Stimulated activated naive B cell treated with anti-CD40 and anti-IgM and Interleukin-4, amounts not matched to agents 10 μg/mL and 1 μg/mL and 100 μg/mL, for 72 hours (primary cell): ENCODE results near the gene COL5A1.

Experiments used
- ATAC-seq, 2 donors: fragments of 150-1000 bp; cut with Tn5 transposase; replicated peaks; 2 replicates each; pipeline ENCODE4 v1.10.0; 2021; ENCODE audit warnings: moderate library complexity in 1 of 2
- DNase-seq: peaks from one replicate; pipeline ENCODE4 v3.0.0; 2021
- H3K27ac Mint-ChIP-seq: one replicate; pipeline ENCODE4 v1.8.0; 2022; ENCODE audit warnings: mild to moderate bottlenecking, mixed read lengths
- H3K27me3 Mint-ChIP-seq, 2 donors: one replicate each; pipeline ENCODE4 v1.8.0; 2022; ENCODE audit warnings: mixed read lengths in 2 of 2
- H3K36me3 Mint-ChIP-seq, 2 donors: one replicate each; pipeline ENCODE4 v1.8.0; 2022; ENCODE audit warnings: mixed read lengths in 2 of 2, mild to moderate bottlenecking in 1 of 2
- H3K4me1 Mint-ChIP-seq, 2 donors: one replicate each; pipeline ENCODE4 v1.8.0; 2022; ENCODE audit warnings: mixed read lengths in 2 of 2, mild to moderate bottlenecking in 1 of 2
- H3K4me3 Mint-ChIP-seq, 2 donors: one replicate each; pipeline ENCODE4 v1.8.0; 2022; ENCODE audit warnings: mild to moderate bottlenecking in 2 of 2, mixed read lengths in 2 of 2, moderate library complexity in 1 of 2
- H3K9me3 Mint-ChIP-seq, 2 donors: one replicate each; pipeline ENCODE4 v1.8.0; 2022; ENCODE audit warnings: mixed read lengths in 2 of 2, mild to moderate bottlenecking in 1 of 2

COL5A1 gene

DNA sequence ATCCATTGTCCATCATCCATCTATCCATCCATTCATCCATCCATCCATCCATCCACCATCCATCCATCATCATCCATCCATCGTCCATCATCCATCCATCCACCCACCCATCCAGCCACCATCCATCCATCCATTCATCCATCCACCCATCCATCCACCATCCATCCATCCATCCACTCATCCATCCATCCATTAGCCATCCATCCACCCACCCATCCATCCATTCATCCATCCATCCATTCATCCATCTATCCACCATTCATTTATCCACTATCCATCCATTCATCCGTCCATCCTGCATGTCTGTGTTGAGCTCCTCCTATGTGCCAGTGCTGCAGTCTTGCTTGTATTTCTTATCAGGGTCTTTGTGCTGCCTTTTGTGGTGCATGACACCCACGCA, 44.2 kb downstream of the COL5A1 start:
- Mint-ChIP-seq H3K27me3 (peaks cover 0 to 4% of the 10 kb centered on the region in 2 donors), H3K27ac (no peak overlapping the region), H3K4me3 (no peak overlapping the region), H3K4me1 (no peaks in the 10 kb centered on the region), H3K9me3 (no peaks in the 10 kb centered on the region), H3K36me3 (no peaks in the 10 kb centered on the region)
- ATAC-seq (no peak), DNase-seq (no peak)

DNA sequence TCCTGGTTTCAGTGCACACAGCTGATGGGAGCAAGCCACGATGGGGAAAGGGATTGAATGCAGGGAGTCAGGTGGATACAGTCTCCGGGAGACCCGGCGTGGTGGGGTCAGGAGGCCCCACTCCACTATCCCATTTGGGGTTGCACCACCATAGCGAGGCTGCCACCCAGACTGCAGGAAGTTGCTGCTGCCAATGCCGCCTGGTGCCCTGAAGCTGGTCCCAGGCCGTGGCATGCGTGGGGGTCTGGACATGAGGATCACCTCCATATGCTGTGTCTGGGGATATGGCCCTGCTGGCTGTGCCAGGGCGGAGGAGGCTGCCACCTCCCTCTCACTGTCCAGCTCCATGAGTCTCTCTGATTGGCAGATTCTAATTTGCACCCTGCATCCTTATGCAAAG, 45.3 kb downstream of the COL5A1 start:
- Mint-ChIP-seq H3K4me1 (no peaks in the 10 kb centered on the region), H3K36me3 (no peaks in the 10 kb centered on the region), H3K4me3 (no peak overlapping the region), H3K9me3 (no peaks in the 10 kb centered on the region), H3K27me3 (peaks cover 0 to 1% of the 10 kb centered on the region in 2 donors), H3K27ac (no peak overlapping the region)
- ATAC-seq = no peak
- no peak for DNase-seq

GRCh38 chr9:134687556-134687955, 46.0 kb downstream of the COL5A1 start:
- Mint-ChIP-seq H3K27ac (no peak overlapping the region), H3K4me1 (no peaks in the 10 kb centered on the region), H3K36me3 (no peaks in the 10 kb centered on the region), H3K4me3 (no peak overlapping the region), H3K9me3 (no peaks in the 10 kb centered on the region), H3K27me3 (no peaks in the 10 kb centered on the region)
- ATAC-seq (no peak), DNase-seq (no peak)

GRCh38 chr9:134688231-134688630, 46.6 kb downstream of the COL5A1 start:
- H3K27ac Mint-ChIP-seq = no peak overlapping the region
- no peak overlapping the region for H3K4me3 Mint-ChIP-seq
- no peaks in the 10 kb centered on the region for H3K36me3 Mint-ChIP-seq
- H3K4me1 Mint-ChIP-seq = no peaks in the 10 kb centered on the region
- DNase-seq = no peak
- no peaks in the 10 kb centered on the region for H3K27me3 Mint-ChIP-seq
- H3K9me3 Mint-ChIP-seq = no peaks in the 10 kb centered on the region
- ATAC-seq = no peak

- DNase-seq = no peak
- no peaks in the 10 kb centered on the region for H3K36me3 Mint-ChIP-seq
- no peak overlapping the region for H3K4me3 Mint-ChIP-seq
- no peaks in the 10 kb centered on the region for H3K4me1 Mint-ChIP-seq
- ATAC-seq = no peak
- H3K27ac Mint-ChIP-seq = no peak overlapping the region
- no peaks in the 10 kb centered on the region for H3K27me3 Mint-ChIP-seq
- H3K9me3 Mint-ChIP-seq = no peaks in the 10 kb centered on the region
Measured at GRCh38 chr9:134688661-134689320, 47.2 kb downstream of the COL5A1 start.

- H3K36me3 Mint-ChIP-seq = no peaks in the 10 kb centered on the region
- no peak overlapping the region for H3K4me3 Mint-ChIP-seq
- no peak for DNase-seq
- no peaks in the 10 kb centered on the region for H3K27me3 Mint-ChIP-seq
- no peak overlapping the region for H3K27ac Mint-ChIP-seq
- H3K9me3 Mint-ChIP-seq = no peaks in the 10 kb centered on the region
- peak; percentile 49 to 54 for ATAC-seq
- no peaks in the 10 kb centered on the region for H3K4me1 Mint-ChIP-seq
Measured at GRCh38 chr9:134689321-134690181, 47.9 kb downstream of the COL5A1 start.

DNA sequence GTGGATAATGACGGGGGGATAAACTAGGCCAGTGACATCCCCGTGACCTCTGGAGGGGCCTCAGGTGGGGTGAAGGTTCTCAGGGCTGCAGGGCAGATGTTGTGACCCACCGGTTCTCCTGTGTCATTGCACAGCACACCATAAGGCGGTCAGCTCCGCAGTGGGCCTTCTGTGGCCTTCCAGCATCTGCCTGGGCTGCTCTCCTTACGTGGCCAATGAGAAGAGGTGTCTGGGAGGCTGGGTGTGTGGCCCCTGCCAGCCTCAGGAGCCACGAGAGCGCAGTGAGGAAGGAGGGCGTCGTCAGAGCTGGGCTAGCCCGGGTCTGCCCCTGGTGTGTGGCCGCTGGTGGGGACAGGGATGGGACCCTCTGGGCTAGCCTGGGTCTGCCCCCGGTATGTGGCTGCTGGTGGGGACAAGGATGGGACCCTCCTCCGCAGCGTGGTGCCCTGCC, 48.7 kb downstream of the COL5A1 start:
- no peak overlapping the region for H3K27ac Mint-ChIP-seq
- no peak for DNase-seq
- no peaks in the 10 kb centered on the region for H3K27me3 Mint-ChIP-seq
- no peak overlapping the region for H3K4me3 Mint-ChIP-seq
- no peak for ATAC-seq
- no peaks in the 10 kb centered on the region for H3K36me3 Mint-ChIP-seq
- H3K4me1 Mint-ChIP-seq = no peaks in the 10 kb centered on the region
- no peaks in the 10 kb centered on the region for H3K9me3 Mint-ChIP-seq

- no peak for ATAC-seq
Measured at GRCh38 chr9:134690946-134691694, 49.5 kb downstream of the COL5A1 start.

GRCh38 chr9:134691695-134692572, 50.3 kb downstream of the COL5A1 start:
- ATAC-seq = no peak
- no peak for DNase-seq
- no peaks in the 10 kb centered on the region for H3K36me3 Mint-ChIP-seq
- H3K4me3 Mint-ChIP-seq = no peak overlapping the region
- H3K27me3 Mint-ChIP-seq = no peaks in the 10 kb centered on the region
- H3K9me3 Mint-ChIP-seq = no peaks in the 10 kb centered on the region
- no peaks in the 10 kb centered on the region for H3K4me1 Mint-ChIP-seq
- H3K27ac Mint-ChIP-seq = no peak overlapping the region

More at GRCh38 chr9:134690946-134691694, 49.5 kb downstream of the COL5A1 start:
- H3K4me1 Mint-ChIP-seq = no peaks in the 10 kb centered on the region
- no peak overlapping the region for H3K27ac Mint-ChIP-seq
- DNase-seq = no peak
- H3K4me3 Mint-ChIP-seq = no peak overlapping the region
- H3K36me3 Mint-ChIP-seq = no peaks in the 10 kb centered on the region
- no peaks in the 10 kb centered on the region for H3K27me3 Mint-ChIP-seq
- no peaks in the 10 kb centered on the region for H3K9me3 Mint-ChIP-seq

GRCh38 chr9:134692573-134692860, 50.9 kb downstream of the COL5A1 start:
- DNase-seq (no peak), ATAC-seq (no peak)
- H3K27me3 Mint-ChIP-seq = no peaks in the 10 kb centered on the region
- H3K4me3 Mint-ChIP-seq = no peak overlapping the region
- no peaks in the 10 kb centered on the region for H3K4me1 Mint-ChIP-seq
- no peaks in the 10 kb centered on the region for H3K9me3 Mint-ChIP-seq
- H3K27ac Mint-ChIP-seq = no peak overlapping the region
- no peaks in the 10 kb centered on the region for H3K36me3 Mint-ChIP-seq

DNA sequence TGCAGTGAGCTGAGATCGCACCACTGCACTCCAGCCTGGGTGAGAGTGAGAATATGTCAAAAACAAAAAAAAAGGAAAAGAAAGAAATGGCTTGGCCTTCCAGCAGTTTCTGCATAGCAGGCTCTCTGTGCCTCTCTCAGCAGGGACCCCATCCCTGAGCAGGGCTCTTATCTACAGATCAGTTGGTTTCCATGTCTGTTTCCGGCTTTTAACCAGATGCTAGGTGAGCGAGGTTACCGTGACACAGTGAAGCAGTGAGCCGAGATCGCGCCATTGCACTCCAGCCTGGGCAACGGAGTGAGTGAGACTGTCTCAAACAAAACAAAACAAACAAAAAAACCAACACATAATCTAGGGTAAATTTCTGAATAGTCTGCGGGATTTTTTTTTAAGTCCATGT, 51.4 kb downstream of the COL5A1 start:
- Mint-ChIP-seq H3K27ac (no peak overlapping the region), H3K4me3 (no peak overlapping the region), H3K9me3 (no peaks in the 10 kb centered on the region), H3K27me3 (no peaks in the 10 kb centered on the region), H3K36me3 (no peaks in the 10 kb centered on the region), H3K4me1 (no peaks in the 10 kb centered on the region)
- DNase-seq = no peak
- ATAC-seq = no peak

DNA sequence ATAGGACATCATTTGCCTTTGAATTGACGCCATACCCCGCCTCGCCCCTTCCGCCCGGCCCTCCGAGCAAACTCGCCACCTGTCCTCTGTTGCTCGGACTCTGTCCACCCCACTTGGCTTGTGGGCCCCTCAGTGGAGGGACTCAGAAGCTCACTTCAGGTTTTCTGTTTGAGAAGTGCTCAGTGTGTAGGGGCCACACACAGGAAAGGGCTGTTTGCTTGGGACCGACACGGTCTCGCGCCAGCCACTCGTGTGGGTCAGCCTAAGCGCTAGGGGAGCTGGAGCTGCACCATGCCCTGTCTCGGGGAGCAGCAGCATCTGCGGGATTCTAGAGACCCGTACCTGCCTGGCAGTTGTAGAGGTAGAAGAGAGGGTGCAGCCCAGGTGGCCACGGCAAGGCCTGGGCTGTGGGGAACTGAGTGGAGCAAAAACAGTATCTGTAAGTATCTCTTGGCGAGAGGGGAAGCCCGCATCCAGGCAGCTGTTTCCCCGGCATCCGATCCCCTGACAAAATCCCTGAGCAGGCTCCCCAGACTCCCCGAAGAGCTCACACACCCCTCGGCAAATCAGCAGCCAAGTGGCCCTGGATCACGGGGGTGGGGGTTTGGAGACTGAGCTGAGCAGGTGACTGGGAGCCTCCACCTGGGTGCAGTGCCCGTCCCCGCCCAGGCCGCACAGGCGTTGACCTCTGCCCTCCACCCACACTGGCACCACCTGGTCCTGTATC, 52.2 kb downstream of the COL5A1 start:
- H3K27ac Mint-ChIP-seq = peak overlapping the region; percentile 59
- no peaks in the 10 kb centered on the region for H3K9me3 Mint-ChIP-seq
- DNase-seq = no peak
- ATAC-seq = no peak
- no peaks in the 10 kb centered on the region for H3K36me3 Mint-ChIP-seq
- no peaks in the 10 kb centered on the region for H3K27me3 Mint-ChIP-seq
- no peaks in the 10 kb centered on the region for H3K4me1 Mint-ChIP-seq
- H3K4me3 Mint-ChIP-seq = no peak overlapping the region

GRCh38 chr9:134694368-134694665, 52.7 kb downstream of the COL5A1 start:
- H3K9me3 Mint-ChIP-seq = no peaks in the 10 kb centered on the region
- no peaks in the 10 kb centered on the region for H3K4me1 Mint-ChIP-seq
- ATAC-seq (no peak), DNase-seq (no peak)
- H3K36me3 Mint-ChIP-seq = no peaks in the 10 kb centered on the region
- no peaks in the 10 kb centered on the region for H3K27me3 Mint-ChIP-seq
- H3K27ac Mint-ChIP-seq = no peak overlapping the region
- no peak overlapping the region for H3K4me3 Mint-ChIP-seq

DNA sequence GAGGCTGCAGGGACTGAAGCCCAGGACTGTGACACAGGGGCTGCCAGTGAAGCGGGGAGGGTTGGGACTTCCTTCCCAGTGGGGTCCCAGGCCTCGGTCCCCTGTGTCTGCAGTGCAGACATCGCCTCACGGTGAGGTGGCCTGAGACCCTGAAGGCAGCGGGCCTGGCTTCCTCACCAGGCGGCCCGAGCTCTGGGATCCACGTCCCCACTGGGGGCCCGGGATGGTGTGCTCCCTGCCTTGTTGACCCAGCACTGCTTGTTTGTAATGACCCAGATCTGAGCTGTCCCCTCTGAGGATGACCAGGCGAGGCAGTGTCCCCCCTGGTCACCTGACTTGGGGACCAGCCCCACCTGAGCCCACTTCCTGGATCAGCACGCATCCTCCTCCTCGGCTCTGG, 53.1 kb downstream of the COL5A1 start:
- DNase-seq (no peak), ATAC-seq (no peak)
- Mint-ChIP-seq H3K9me3 (no peaks in the 10 kb centered on the region), H3K27ac (peak overlapping the region; percentile 20), H3K4me1 (no peaks in the 10 kb centered on the region), H3K4me3 (no peak overlapping the region), H3K36me3 (no peaks in the 10 kb centered on the region), H3K27me3 (no peaks in the 10 kb centered on the region)
